ENCODE measurements around the gene ZBTB2. TPM values are rescaled to one million over a fixed set of nuclear protein-coding genes. Genes with fewer than 3 reads are reported as not detected.

Gene ZBTB2
- polyA plus RNA-seq, 1 of the 3 experiments (the other 2 are of a cell fraction) = 6.7 TPM

DNA sequence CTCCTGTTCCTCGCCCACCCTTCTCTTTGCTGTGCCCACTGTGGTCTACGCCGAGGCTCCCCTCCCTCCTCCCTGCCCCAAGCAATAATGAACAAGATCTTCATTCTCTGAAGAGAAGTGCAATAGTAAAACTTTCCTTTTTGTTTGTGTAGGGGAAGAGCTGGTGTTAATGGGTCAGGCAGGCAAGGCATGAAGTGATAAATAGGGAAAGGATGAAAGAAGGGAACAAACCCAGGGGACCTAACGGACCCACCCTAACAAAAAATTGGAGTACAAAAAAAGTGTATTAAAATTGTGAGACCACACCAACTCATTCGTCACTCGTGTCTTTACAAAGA, 66.9 kb downstream of the ZBTB2 start:
- Histone ChIP-seq H3K4me3 (ENCODE audit: low read depth in 2 of 2, low read length in 1 of 2) (peak overlapping the region in 1 of 2 experiments; percentile 22; a peak in 1 of 4 replicates), H3K79me2 (ENCODE audit: insufficient read depth) (peaks cover 68% of the 10 kb centered on the region; the same call in 1 of the 2 replicates), H3K36me3 (replicated peaks in 1 of 2; ENCODE audit: control insufficient read depth in 1 of 2, insufficient read depth in 2 of 2, low read length in 1 of 2) (peaks cover 0 to 6% of the 10 kb centered on the region in 2 experiments), H3K9me3 (no peaks in the 10 kb centered on the region), H3F3A (replicated peaks; ENCODE audit: insufficient read depth) (peaks cover 1% of the 10 kb centered on the region), H3K4me1 (ENCODE audit: control insufficient read depth in 1 of 2, insufficient read depth in 2 of 2, low read depth in 1 of 2, low read length in 1 of 2) (peaks cover 7 to 14% of the 10 kb centered on the region in 2 experiments; a peak in 3 of 4 replicates), H3K27me3 (ENCODE audit: insufficient read depth) (no peaks in the 10 kb centered on the region), H2AFZ (ENCODE audit: low read depth) (peak overlapping the region; percentile 74; the same call in 1 of the 2 replicates), H4K20me1 (ENCODE audit: insufficient read depth) (no peaks in the 10 kb centered on the region), H3K9me2 (no peaks in the 10 kb centered on the region), H3K27ac (ENCODE audit: low read depth in 2 of 2, low read length in 1 of 2) (peak overlapping the region in 1 of 2 experiments; percentile 76; a peak in 1 of 4 replicates), H3K4me2 (peak overlapping the region; percentile 84), H3K9ac (peak overlapping the region; percentile 70; the same call in 1 of the 2 replicates)
- no peak for DNase-seq
- TF ChIP-seq FOSL2 (IDR thresholded peaks at IDR 0.05; ENCODE audit: borderline replicate concordance, low read depth) (no peak), TCF12 (IDR thresholded peaks at IDR 0.05) (no peak), YY1 (IDR thresholded peaks at IDR 0.05; ENCODE audit: low read depth) (no peak)
- 32% methylated on average over 6 of the region's 6 CpGs for WGBS (ENCODE audit: low lambda C conversion rate)
- ChIA-PET POLR2A (interaction anchor here (0.7 kb wide), 1 partner anchor 432 kb away, joined by 3 read pairs; no protein-coding TSS in a partner anchor), CTCF (interaction anchor here (0.7 to 16.6 kb wide), 89 partner anchors 10 to 510 kb away, joined by 3 to 421 read pairs (median 5); partner anchors contain the start of genes AKAP12 and RMND1)

DNA sequence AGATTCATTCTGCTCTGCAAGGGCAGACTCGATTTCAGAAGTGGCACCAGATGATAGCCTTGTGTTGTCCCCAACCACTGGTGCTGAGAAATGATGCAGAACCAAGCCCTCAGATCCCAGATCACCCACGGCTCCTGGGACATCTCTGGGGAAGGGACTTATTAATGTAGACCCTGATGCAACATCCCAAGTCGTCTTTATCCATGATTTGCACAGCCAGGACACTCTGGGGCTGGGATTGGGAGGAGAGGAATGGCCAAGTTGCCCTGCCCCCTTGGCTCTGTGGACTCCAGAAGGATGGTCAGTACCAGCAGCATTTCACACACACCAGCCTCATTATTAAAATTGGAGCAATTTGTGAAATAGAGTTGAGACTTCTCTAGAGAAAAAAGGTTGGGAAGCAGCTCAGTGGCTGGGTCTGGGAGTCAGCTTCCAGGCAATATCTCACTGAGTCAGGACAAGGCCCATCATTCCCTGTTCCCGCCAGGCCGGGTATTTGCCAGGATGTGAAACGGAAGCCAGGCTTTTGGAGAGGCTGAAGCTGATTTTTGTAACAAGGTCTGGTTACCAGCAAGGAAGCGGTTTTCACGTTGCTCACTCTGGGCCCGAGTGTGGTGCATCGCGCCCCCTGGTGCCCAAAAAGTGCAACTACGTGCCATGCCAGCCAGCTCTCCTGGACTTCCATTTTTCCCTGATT, 67.4 kb downstream of the ZBTB2 start:
- H3K9ac ChIP-seq = peak overlapping the region; percentile 70; the same call in 1 of the 2 replicates
- peak; percentile 81 for DNase-seq
- H3K4me3 ChIP-seq (ENCODE audit: low read depth in 2 of 2, low read length in 1 of 2) = peak overlapping the region in 1 of 2 experiments; percentile 22; a peak in 1 of 4 replicates
- H3K36me3 ChIP-seq (replicated peaks in 1 of 2; ENCODE audit: control insufficient read depth in 1 of 2, insufficient read depth in 2 of 2, low read length in 1 of 2) = peaks cover 0 to 8% of the 10 kb centered on the region in 2 experiments
- H4K20me1 ChIP-seq (ENCODE audit: insufficient read depth) = no peaks in the 10 kb centered on the region
- H3K4me1 ChIP-seq (ENCODE audit: control insufficient read depth in 1 of 2, insufficient read depth in 2 of 2, low read depth in 1 of 2, low read length in 1 of 2) = peaks cover 7 to 14% of the 10 kb centered on the region in 2 experiments; a peak in 3 of 4 replicates
- TF ChIP-seq RAD21 (IDR thresholded peaks at IDR 0.05; ENCODE audit: low read length) (peak; percentile 97), MXI1 (IDR thresholded peaks at IDR 0.05; ENCODE audit: low read depth, low read length) (no peak; the same call in 1 of the 2 replicates), NFIC (IDR thresholded peaks at IDR 0.05; ENCODE audit: borderline replicate concordance) (no peak), TEAD4 (IDR thresholded peaks at IDR 0.05; ENCODE audit: borderline replicate concordance, insufficient read depth) (no peak), SMC3 (IDR thresholded peaks at IDR 0.05; ENCODE audit: low read depth, low read length) (peak; percentile 98), RCOR1 (IDR thresholded peaks at IDR 0.05; ENCODE audit: low read length) (peak; percentile 39; the same call in 1 of the 2 replicates), GABPA (IDR thresholded peaks at IDR 0.05; ENCODE audit: low read depth) (no peak), JUND (IDR thresholded peaks at IDR 0.05) (no peak), EP300 (IDR thresholded peaks at IDR 0.05; ENCODE audit: borderline replicate concordance in 1 of 2, low read depth in 1 of 2, low read length in 1 of 2) (no peak), CHD2 (IDR thresholded peaks at IDR 0.05; ENCODE audit: low read length, partially characterized antibody) (peak; percentile 38), TAF1 (IDR thresholded peaks at IDR 0.05; ENCODE audit: borderline replicate concordance, low read depth, low read length) (no peak)
- TF ChIP-seq, protein P1, sequence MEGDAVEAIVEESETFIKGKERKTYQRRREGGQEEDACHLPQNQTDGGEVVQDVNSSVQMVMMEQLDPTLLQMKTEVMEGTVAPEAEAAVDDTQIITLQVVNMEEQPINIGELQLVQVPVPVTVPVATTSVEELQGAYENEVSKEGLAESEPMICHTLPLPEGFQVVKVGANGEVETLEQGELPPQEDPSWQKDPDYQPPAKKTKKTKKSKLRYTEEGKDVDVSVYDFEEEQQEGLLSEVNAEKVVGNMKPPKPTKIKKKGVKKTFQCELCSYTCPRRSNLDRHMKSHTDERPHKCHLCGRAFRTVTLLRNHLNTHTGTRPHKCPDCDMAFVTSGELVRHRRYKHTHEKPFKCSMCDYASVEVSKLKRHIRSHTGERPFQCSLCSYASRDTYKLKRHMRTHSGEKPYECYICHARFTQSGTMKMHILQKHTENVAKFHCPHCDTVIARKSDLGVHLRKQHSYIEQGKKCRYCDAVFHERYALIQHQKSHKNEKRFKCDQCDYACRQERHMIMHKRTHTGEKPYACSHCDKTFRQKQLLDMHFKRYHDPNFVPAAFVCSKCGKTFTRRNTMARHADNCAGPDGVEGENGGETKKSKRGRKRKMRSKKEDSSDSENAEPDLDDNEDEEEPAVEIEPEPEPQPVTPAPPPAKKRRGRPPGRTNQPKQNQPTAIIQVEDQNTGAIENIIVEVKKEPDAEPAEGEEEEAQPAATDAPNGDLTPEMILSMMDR (IDR thresholded peaks at IDR 0.05) = peak; percentile 90
- TF ChIP-seq, protein P2, sequence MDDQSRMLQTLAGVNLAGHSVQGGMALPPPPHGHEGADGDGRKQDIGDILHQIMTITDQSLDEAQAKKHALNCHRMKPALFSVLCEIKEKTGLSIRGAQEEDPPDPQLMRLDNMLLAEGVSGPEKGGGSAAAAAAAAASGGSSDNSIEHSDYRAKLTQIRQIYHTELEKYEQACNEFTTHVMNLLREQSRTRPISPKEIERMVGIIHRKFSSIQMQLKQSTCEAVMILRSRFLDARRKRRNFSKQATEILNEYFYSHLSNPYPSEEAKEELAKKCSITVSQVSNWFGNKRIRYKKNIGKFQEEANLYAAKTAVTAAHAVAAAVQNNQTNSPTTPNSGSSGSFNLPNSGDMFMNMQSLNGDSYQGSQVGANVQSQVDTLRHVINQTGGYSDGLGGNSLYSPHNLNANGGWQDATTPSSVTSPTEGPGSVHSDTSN (IDR thresholded peaks at IDR 0.05) = no peak
- TF ChIP-seq, protein P3, sequence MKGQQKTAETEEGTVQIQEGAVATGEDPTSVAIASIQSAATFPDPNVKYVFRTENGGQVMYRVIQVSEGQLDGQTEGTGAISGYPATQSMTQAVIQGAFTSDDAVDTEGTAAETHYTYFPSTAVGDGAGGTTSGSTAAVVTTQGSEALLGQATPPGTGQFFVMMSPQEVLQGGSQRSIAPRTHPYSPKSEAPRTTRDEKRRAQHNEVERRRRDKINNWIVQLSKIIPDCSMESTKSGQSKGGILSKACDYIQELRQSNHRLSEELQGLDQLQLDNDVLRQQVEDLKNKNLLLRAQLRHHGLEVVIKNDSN (IDR thresholded peaks at IDR 0.05; ENCODE audit: borderline replicate concordance, low read depth) = no peak
- H2AFZ ChIP-seq (ENCODE audit: low read depth) = peak overlapping the region; percentile 77
- H3F3A ChIP-seq (replicated peaks; ENCODE audit: insufficient read depth) = no peaks in the 10 kb centered on the region
- POLR2A ChIA-PET = interaction anchor here (0.7 kb wide), 1 partner anchor 432 kb away, joined by 3 read pairs; no protein-coding TSS in a partner anchor
- H3K27ac ChIP-seq (ENCODE audit: low read depth in 2 of 2, low read length in 1 of 2) = peak overlapping the region; percentile 35 to 76
- CTCF ChIA-PET = interaction anchor here (0.6 to 16.6 kb wide), 100 partner anchors 11 to 636 kb away, joined by 3 to 421 read pairs (median 4); partner anchors contain the start of genes AKAP12 and RMND1
- H3K9me3 ChIP-seq = no peaks in the 10 kb centered on the region
- peak overlapping the region; percentile 84 for H3K4me2 ChIP-seq
- no peaks in the 10 kb centered on the region for H3K9me2 ChIP-seq
- WGBS (ENCODE audit: low lambda C conversion rate) = 13% methylated on average over 11 of the region's 12 CpGs
- H3K79me2 ChIP-seq (ENCODE audit: insufficient read depth) = peaks cover 68% of the 10 kb centered on the region; the same call in 1 of the 2 replicates
- H3K27me3 ChIP-seq (ENCODE audit: insufficient read depth) = no peaks in the 10 kb centered on the region

All from SK-N-SH (cell line).